ENCODE measurements around the gene SP7.
"Not testable (repeated sequence)": the region's sequence is repeated elsewhere in the genome, so short reads cannot be mapped to it uniquely, and the experiment has no call there.

The SP7 gene

DNA sequence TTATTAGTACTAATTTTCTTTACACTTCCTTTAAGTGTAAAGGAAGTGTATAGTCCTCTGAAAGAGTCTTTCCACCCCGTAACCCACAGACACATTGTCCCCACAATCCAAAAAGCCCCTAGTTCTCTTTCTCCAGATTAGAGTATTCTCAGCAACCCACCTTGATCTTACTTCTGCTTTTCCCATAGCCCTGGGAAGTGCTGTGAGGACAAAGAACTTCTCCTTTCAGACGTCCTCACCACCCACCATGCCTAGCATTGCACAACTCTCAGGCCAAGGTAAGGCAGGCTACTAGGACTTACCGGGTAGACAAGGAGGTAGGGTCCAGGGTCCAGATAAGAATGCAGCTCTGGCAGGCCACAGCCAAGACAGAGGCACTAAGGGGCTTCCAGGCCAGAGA, 22.2 kb downstream of the SP7 start:
- no peak for DNase-seq

DNA sequence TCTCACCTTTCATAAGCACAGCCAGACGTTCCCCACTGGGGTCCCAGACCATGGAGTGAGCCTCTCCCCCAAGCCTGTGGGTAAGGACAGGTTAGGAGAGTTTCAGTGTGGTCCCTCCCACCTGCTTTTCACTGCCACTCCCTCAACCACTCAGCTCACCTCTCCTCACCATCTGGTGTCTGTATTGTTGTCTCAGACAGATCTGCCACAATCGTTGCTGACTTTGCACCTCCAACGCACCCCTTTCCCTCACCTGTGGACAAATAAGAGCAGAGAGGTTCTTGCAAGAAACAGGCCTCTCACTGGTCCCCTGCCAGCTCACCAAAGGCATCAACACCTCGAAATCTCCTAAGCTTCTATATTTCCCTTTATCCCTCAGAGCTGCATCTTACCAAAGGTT, 27.9 kb downstream of the SP7 start:
- DNase-seq: no peak

GRCh38 chr12:53306826-53307225, 29.3 kb downstream of the SP7 start:
- no peak for DNase-seq

GRCh38 chr12:53302903-53303302, 33.3 kb downstream of the SP7 start:
- DNase-seq: no peak

- DNase-seq: no peak
Observed at GRCh38 chr12:53300187-53300586, 36.0 kb downstream of the SP7 start.

- peak; percentile 89 for DNase-seq
Observed at GRCh38 chr12:53299454-53300180, 36.5 kb downstream of the SP7 start, which contains the start of gene MYG1. TSS of gene MYG1 (plus strand) at chr12:53299695. CDS start at chr12:53299738, 43 bp downstream.

DNA sequence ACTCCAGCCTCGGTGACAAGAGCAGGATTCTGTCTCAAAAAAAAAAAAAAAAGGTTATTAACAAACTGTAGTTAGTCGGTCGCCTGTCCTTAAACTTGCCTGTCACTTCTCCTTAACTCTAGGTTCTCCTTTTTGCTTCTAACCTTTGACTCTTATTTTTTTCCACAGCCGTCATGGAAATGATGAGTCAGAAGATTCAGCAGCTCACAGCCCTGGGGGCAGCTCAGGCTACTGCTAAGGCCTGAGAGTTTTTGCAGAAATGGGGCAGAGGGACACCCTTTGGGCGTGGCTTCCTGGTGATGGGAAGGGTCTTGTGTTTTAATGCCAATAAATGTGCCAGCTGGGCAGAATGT, 37.1 kb downstream of the SP7 start:
- DNase-seq: no peak

- no peak for DNase-seq
Observed at GRCh38 chr12:53298164-53298563, 38.0 kb downstream of the SP7 start.

DNA sequence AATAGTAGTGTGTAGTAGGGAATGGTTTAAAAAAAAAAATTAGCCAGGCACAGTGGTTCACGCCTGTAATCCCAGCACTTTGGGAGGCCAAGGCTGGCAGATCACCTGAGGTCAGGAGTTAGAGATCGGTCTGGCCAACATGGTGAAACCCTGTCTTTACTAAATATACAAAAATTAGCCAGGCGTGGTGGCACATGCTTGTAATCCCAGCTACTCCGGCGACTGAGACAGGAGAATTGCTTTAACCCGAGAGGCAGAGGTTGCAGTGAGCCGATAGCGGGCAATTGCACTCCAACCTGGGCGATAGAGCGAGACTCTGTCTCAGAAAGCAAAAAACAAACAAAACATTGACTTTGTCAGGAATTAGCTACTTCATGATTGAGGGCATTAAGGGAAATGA, 39.0 kb downstream of the SP7 start:
- not testable (repeated sequence) for DNase-seq

- no peak for DNase-seq
Observed at GRCh38 chr12:53295891-53296219, 40.3 kb downstream of the SP7 start.

- peak; percentile 77 for DNase-seq
Observed at GRCh38 chr12:53295070-53295890, 40.9 kb downstream of the SP7 start, which contains the start of gene PFDN5. TSS of gene PFDN5 (plus strand) at chr12:53295542. CDS start at chr12:53295568, 26 bp downstream.

GRCh38 chr12:53292426-53292825, 43.7 kb downstream of the SP7 start:
- peak; percentile 87 for DNase-seq

DNA sequence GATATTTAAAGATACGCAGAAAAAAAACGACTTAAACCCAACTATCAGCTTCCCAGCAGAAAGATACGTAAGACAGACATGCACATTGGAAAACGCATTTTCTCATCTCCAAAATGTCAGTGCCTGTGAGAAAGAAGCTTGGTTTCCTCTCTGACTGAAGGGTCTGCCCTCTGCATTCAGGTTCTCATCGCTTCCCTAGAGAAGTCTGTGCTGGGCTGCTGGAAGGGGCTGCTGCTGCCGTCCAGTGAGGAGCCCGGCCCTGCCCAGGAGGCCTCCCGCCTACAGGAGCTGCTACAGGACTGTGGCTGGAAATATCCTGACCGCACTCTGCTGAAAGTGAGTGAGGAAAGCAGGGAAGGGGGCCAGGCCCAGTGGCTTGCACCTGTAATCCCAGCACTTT, 45.5 kb downstream of the SP7 start:
- no peak for DNase-seq

GRCh38 chr12:53289891-53290290, 46.3 kb downstream of the SP7 start:
- no peak for DNase-seq

- DNase-seq: no peak
Observed at GRCh38 chr12:53288322-53288721, 47.8 kb downstream of the SP7 start.

DNA sequence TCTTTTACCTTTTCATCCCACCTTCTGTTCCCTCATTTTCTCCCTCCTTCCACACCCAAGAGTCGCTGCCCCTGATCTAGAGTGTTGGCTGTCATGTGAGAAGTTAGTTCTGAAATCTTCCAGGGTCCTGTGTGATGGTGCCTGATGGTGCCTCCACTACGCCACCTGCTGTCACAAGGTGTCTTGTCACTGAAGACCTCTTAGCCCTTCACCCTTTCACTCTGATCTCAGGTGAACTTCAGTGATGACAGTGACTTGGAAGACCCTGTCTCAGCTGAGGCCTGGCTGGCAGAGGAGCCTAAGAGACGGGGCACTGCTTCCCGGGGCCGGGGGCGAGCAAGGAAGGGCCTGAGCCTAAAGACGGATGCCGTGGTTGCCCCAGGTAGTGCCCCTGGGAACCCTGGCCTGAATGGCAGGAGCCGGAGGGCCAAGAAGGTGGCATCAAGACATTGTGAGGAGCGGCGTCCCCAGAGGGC, 48.4 kb downstream of the SP7 start:
- peak; percentile 4 for DNase-seq

- no peak for DNase-seq
Observed at GRCh38 chr12:53286448-53286847, 49.7 kb downstream of the SP7 start.

DNA sequence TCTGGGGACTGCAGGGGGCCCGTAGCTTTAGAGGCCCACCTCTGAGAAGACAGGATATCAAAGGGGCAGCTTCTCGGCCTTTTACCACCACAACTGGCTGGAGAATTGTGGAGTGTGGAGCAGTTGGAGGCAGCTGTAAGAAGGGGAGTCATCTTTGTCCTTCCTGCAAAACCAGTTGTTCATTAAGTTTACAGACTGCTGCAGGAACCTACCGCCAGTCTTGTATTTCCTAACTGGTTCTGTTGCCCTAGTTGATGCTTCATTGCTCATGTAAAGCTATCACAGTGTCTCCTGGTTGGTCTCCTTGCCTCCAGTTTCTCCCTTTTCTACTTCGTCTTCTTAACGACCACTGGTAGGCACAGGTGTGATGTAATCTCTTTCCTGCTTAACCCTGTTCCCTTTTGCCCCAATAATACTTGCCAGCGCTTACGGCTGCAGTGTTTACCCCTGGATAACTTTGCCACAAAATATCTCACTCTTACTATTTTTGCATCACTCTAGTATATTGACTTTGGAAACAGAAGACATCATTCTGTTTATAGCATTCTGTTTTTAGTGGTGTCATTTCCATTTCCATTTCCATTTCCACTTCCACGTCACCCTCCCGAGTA, 56.2 kb downstream of the SP7 start:
- no peak for DNase-seq

GRCh38 chr12:53279283-53279869, 56.8 kb downstream of the SP7 start:
- DNase-seq: no peak

DNA sequence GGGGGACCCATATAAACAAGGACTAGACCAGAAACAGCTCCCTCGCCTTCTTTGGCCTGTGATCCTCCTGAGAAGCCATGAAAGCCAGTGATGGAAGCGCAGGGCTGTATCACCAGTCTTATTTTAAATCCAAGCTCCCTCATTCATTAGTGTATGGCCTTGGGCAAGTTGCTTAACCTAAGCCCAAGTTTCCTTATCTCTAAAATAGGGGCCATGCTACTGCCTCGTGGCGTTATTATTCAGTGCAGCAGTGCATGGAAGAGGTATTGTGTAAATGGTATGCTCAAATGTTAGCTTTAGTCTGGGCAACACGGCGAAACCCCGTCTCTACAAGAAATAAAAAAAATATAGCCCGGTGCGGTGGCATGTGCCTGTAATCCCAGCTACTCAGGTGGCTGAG, 58.2 kb downstream of the SP7 start:
- DNase-seq: no peak
